HG03469 (cell line): ENCODE measurements around the gene TRABD2A.
A peak's percentile ranks its signal among the peaks of the same experiment; 100 is the strongest.

Source experiments
- ATAC-seq: cut with Tn5 transposase; IDR thresholded peaks from one replicate; pipeline ENCODE4 v1.9.1; 2021; ENCODE audit warnings: mild to moderate bottlenecking, moderate library complexity, moderate number of reproducible peaks; ENCODE audit not compliant: unreplicated experiment

TRABD2A gene

DNA sequence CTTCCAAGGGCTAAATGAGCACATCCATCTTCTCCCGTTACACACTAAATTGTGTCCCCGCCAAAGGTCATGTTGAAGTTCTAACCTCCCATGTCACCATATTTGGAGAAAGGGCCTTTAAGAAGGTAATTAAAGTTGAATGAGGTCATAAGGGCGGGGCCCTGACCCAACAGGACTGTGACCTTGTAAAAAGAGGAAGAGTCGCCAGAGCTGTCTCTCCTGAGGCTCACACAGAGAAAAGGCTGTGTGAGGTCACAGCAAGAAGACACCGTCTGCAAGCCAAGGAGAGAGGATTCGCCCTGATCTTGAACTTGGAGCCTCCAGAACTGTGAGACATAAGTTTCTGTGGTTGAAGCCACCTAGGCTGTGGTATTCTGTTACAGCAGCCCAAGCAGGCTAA is 24.1 kb downstream of the TRABD2A start:
- peak; percentile 91 for ATAC-seq

DNA sequence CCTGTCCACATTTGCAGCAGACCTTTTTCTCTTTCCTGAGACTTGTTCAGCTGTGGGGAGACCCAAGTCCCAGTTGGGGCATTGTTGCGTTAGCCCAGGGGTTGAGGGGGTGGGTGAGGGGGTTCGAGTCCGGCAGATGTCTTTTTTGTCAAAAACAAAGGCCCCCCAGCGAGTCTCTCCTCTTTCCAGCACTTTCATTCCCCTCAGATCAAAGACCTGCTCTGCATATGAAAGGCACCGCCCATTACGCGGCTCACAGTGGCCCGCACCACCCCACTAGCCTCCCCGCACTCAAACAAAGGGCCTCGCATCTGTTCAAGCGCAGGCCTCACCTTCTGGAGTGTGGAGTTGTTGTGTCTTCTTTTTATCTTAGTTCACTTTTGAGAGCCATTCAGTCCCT is 25.2 kb downstream of the TRABD2A start:
- ATAC-seq, result no peak

DNA sequence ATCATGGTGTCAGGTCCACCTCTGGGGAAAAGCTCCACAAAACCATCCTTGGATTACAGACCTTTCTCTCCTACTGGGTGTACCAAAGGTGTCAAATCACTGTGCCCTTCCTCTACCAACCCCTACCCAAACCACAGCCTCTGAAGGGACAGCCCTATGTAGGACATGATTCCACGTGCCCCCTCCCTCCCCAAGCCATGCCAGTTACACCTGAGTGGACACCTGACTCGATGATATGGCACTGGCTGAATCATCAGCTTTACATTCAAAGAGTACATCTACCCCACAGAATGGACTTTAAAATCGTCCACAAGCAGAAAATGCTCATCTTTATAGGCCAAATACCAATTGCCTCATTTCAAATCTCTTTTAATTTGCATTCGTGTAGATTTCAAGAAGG is 26.0 kb downstream of the TRABD2A start:
- no peak for ATAC-seq

- no peak for ATAC-seq
Measured at GRCh38 chr2:84851876-84852275, 29.0 kb downstream of the TRABD2A start.

- ATAC-seq, result no peak
Measured at GRCh38 chr2:84850471-84850870, 30.4 kb downstream of the TRABD2A start.

- ATAC-seq, result no peak
Measured at GRCh38 chr2:84849271-84849952, 31.5 kb downstream of the TRABD2A start.

- ATAC-seq, result no peak
Measured at GRCh38 chr2:84847326-84848050, 33.4 kb downstream of the TRABD2A start.

- ATAC-seq, result no peak
Measured at GRCh38 chr2:84846741-84847142, 34.1 kb downstream of the TRABD2A start.

DNA sequence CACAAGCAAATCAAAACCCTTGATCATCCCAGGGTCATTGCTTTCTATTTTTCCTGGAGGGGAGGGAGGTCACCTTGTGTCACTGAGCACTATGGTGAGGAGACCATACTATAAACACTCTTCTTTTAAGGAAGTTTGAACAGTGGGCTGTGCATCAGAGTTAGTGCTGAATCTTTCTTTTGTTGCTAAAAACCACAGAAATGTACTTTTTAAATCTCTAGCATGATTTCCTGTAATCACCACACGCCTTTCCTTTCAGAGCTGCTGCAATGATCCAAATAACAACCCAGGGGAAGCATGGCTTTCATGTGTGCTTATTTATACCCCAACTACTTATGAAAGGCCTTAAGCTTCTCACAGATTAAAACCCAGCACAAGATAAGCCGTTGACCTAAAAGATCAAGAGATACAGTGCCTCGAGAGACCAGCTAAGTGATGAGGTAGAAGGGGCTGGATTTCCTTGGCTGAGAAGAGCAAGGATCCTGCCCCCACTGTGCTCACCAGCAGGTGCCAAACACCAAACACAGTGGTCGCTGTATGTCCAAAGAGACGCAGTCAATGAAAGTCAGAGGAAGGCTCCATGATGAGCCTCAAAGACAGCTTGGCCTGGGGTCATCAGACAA is 34.7 kb downstream of the TRABD2A start:
- ATAC-seq, result no peak

DNA sequence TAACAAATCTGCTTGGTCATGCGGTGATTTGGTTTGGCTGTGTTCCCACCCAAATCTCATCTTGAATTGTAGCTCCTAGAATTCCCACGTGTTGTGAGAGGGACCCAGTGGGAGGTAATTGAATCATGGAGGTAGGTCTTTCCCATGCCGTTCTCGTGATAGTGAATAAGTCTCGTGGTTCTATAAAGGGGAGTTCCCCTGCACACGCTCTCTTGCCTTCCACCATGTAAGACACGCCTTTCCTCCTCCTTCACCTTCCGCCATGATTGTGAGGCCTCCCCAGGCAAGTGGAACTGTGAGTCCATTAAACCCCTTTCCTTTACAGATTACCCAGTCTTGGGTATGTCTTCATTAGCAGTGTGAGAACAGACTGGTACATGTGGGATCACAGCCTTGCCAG is 36.7 kb downstream of the TRABD2A start:
- ATAC-seq, result no peak

DNA sequence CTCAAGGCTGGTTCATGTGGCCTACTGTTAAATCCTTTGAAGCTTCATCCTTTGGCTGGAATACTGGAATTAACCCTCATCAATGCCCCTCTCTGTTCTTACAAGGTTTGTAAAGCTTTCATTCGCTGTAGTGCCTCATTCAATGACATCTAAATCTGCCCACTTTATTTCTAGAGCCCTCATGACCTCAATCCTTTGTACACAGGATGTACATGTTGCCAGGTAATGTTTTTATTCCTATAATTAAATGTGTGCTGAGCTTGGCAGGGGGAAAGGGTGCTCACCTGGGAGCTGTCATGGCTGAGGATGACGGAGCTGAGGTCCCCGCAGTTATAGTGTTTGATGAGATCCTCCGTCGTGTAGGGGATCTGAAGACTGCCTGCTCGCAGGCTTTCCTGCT is 39.3 kb downstream of the TRABD2A start:
- no peak for ATAC-seq

DNA sequence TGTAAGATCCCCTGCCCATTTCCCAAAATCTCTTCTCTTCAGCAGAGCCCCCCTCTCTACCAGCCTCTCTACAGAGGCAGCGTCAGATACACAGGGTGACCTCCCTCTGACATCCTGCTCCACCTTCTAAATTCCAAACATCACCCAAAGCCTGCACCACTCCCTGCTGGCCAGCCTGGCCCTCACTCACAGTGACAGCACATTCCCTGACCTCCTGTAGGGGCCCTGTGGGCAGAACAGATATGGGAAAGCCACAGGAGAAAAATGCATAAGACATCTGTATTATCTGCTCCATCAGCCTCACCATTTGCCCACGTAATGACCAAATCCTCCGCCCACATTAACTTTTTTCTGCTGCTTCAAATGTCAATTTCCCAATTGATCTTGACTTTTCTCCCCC is 40.6 kb downstream of the TRABD2A start:
- ATAC-seq, result no peak

- ATAC-seq, result no peak
Measured at GRCh38 chr2:84839851-84840250, 41.0 kb downstream of the TRABD2A start.

DNA sequence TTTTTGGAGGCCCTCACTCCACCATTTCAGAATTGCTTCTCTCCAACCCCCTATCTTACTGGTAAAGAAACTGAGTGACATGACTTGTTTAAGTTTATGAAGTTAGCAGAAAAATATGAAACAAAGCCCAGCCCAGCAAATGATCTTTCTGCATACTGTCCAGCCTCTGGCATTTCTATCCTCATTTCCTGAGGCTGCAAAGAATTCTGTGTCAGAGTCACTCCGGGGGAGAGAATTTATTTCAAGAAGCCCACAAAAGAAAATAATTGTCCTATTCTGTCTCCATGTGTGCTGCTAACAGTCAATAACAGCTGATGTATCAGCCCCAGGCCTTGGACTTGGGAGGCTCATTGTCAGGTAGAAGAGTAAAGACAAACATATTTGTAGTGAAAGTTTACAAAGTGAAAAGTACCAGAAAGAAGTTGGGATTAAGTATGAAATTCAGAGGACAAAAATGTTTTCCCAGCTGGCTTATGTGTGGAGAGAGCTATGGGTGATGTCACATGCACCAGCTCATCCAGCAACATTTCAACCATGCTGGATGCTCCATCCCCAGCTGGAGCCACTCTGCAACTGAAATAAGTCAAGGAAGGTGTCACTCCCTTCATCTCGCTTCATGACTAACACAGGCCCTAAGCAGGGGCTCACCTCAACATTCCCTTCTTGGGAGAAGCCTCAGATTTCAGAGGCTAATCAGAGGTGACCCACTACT is 42.3 kb downstream of the TRABD2A start:
- ATAC-seq, result no peak

DNA sequence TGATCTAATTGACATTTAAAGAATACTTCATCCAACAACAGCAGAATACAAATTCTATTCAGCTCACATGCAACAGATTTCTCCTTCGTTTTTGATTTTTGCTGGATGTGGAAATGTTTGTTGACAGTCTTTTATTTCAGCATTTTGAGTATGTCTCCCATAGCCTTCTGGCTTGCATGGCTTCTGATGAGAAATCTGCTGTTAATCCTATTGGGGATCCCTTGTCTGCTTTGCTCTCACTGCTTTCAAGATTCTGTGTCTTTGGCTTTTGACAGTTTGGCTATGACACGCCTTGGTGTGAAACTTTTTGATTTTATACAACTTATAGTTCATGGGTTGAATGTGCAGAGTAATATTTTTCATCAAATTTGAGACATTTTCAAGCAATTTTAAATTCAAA is 44.7 kb downstream of the TRABD2A start:
- ATAC-seq, result no peak

GRCh38 chr2:84833481-84834150 is 47.3 kb downstream of the TRABD2A start:
- ATAC-seq, result no peak

- ATAC-seq, result peak; percentile 75
Measured at GRCh38 chr2:84832772-84833461, 48.0 kb downstream of the TRABD2A start.

DNA sequence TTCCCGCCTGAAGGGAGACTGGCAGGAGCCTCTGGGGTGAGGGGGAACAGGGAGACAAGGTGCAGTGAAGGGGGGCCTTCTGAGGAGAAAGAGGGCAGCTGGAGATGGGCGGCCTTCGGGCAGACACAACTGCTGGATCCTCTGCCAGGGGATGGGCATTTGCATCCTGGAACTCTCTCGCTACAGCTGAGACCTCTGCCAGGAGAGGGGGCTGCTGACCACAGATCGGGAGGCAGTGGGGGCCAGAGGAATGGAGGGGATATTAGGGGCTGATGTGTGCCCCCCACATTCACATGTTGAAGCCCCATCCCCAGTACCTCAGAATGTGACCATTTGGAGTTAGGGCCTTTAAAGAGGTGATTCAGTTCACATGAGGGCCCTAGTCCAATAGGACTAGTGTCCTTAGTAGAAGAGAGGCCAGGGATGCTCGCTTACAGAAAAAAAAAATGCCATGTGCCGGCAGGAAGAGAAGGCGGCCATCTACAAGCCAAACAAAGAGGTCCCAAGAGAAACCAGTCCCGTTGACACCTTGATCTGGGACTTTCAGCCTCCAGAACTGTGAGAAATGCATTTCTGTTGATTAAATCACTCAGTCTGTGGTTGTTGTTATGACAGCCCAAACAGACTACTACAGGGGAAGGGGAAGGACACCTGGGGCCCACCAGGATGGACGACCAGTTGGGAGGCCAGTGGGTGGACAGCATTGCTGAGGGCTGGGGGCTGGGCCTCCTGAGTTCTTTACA is 50.0 kb downstream of the TRABD2A start:
- ATAC-seq, result no peak

- no peak for ATAC-seq
Measured at GRCh38 chr2:84830095-84830494, 50.8 kb downstream of the TRABD2A start.

- ATAC-seq, result no peak
Measured at GRCh38 chr2:84829693-84830092, 51.2 kb downstream of the TRABD2A start.
